ENCODE data around the gene SWT1. TPM values are rescaled to one million over a fixed set of nuclear protein-coding genes. Genes with fewer than 3 reads are reported as not detected.
A peak's percentile ranks its signal among the peaks of the same experiment; 100 is the strongest.

Gene SWT1
- total and polyA plus RNA-seq, 9 of the 15 experiments (the other 6 are each of a cell fraction or from before 2014, with no cell fraction given), result 1.5 to 3.4 (median 2.3) TPM

- TF ChIP-seq SRSF7 (optimal IDR thresholded peaks at IDR 0.05; ENCODE audit: low read depth, low read length) (no peak), NR2C1 (IDR thresholded peaks at IDR 0.05) (no peak), NR2C1 (tag; IDR thresholded peaks at IDR 0.05) (no peak), CHD1 (IDR thresholded peaks at IDR 0.05; ENCODE audit: low read length) (no peak), ZBTB7A (IDR thresholded peaks at IDR 0.05; ENCODE audit: borderline replicate concordance, control insufficient read depth, low read depth, low read length) (no peak), ELF4 (CRISPR knock-in tag; IDR thresholded peaks at IDR 0.05) (no peak), POU5F1 (IDR thresholded peaks at IDR 0.05; ENCODE audit: borderline replicate concordance, low read depth, low read length, partially characterized antibody) (no peak), NFE2L1 (tag; IDR thresholded peaks at IDR 0.05; ENCODE audit: borderline replicate concordance, low read depth) (no peak), THRAP3 (IDR thresholded peaks at IDR 0.05; ENCODE audit: borderline replicate concordance) (no peak), NFIX (CRISPR knock-in tag; IDR thresholded peaks at IDR 0.05; ENCODE audit: low read depth) (peak; percentile 93), ILF3 (IDR thresholded peaks at IDR 0.05; ENCODE audit: borderline replicate concordance) (peak; percentile 7; the same call in 1 of the 2 replicates), NUFIP1 (IDR thresholded peaks at IDR 0.05; ENCODE audit: partially characterized antibody) (no peak), ZNF175 (CRISPR knock-in tag; IDR thresholded peaks at IDR 0.05; ENCODE audit: low read depth) (no peak), HBP1 (CRISPR knock-in tag; IDR thresholded peaks at IDR 0.05) (no peak), ZNF507 (tag; conservative IDR thresholded peaks at IDR 0.05) (no peak), HNRNPH1 (optimal IDR thresholded peaks at IDR 0.05; ENCODE audit: low read depth, low read length) (no peak), ZNF24 (IDR thresholded peaks at IDR 0.05) (no peak), ZNF398 (CRISPR knock-in tag; IDR thresholded peaks at IDR 0.05) (no peak), ZNF217 (CRISPR knock-in tag; IDR thresholded peaks at IDR 0.05) (no peak), SAP30 (IDR thresholded peaks at IDR 0.05; ENCODE audit: borderline replicate concordance, insufficient read depth, low read depth, low read length, poor library complexity, severe bottlenecking) (no peak)
- TF ChIP-seq, protein P1, sequence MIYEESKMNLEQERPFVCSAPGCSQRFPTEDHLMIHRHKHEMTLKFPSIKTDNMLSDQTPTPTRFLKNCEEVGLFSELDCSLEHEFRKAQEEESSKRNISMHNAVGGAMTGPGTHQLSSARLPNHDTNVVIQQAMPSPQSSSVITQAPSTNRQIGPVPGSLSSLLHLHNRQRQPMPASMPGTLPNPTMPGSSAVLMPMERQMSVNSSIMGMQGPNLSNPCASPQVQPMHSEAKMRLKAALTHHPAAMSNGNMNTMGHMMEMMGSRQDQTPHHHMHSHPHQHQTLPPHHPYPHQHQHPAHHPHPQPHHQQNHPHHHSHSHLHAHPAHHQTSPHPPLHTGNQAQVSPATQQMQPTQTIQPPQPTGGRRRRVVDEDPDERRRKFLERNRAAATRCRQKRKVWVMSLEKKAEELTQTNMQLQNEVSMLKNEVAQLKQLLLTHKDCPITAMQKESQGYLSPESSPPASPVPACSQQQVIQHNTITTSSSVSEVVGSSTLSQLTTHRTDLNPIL (CRISPR knock-in tag; IDR thresholded peaks at IDR 0.05), result 0 out of 2 replicates have a peak, but pooled peaks have one; percentile 51
- TF ChIP-seq, protein P2, sequence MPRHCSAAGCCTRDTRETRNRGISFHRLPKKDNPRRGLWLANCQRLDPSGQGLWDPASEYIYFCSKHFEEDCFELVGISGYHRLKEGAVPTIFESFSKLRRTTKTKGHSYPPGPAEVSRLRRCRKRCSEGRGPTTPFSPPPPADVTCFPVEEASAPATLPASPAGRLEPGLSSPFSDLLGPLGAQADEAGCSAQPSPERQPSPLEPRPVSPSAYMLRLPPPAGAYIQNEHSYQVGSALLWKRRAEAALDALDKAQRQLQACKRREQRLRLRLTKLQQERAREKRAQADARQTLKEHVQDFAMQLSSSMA (CRISPR knock-in tag; IDR thresholded peaks at IDR 0.05), result no peak
- TF ChIP-seq, protein P3, sequence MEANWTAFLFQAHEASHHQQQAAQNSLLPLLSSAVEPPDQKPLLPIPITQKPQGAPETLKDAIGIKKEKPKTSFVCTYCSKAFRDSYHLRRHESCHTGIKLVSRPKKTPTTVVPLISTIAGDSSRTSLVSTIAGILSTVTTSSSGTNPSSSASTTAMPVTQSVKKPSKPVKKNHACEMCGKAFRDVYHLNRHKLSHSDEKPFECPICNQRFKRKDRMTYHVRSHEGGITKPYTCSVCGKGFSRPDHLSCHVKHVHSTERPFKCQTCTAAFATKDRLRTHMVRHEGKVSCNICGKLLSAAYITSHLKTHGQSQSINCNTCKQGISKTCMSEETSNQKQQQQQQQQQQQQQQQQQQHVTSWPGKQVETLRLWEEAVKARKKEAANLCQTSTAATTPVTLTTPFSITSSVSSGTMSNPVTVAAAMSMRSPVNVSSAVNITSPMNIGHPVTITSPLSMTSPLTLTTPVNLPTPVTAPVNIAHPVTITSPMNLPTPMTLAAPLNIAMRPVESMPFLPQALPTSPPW (CRISPR knock-in tag; IDR thresholded peaks at IDR 0.05), result no peak
These were observed 127.1 kb downstream of the SWT1 start (continued) for GRCh38 chr1:185284116-185284515.
